ENCODE results near the gene CAP2. TPM values are rescaled to one million over a fixed set of nuclear protein-coding genes. Genes with fewer than 3 reads are reported as not detected.
"Not testable (repeated sequence)": the region's sequence is repeated elsewhere in the genome, so short reads cannot be mapped to it uniquely, and the experiment has no call there.

CAP2 gene
- total and polyA plus RNA-seq, 2 donors (not counting 1 experiment from before 2014, with no cell fraction given) = 8.6 to 38.1 TPM

DNA sequence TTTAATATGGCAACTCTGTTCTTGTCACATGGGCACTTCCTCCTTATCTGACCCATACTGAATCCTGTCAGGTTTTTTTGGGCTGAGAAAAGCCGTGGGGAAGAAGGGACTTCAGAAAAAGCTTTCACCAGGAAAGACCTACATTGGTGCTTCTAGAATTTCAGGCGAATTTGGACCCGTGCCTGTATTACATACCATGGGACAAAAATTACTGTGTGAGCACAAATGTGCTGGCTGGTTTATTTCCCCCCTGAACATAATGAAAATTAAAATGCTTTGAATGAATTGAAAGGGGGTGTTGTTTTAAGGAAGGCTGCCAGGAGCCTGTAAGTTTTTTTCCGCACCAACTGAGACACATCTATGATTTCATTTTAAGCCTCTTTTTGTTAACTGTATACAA is 29.6 kb downstream of the CAP2 start:
- TF ChIP-seq, protein P1, sequence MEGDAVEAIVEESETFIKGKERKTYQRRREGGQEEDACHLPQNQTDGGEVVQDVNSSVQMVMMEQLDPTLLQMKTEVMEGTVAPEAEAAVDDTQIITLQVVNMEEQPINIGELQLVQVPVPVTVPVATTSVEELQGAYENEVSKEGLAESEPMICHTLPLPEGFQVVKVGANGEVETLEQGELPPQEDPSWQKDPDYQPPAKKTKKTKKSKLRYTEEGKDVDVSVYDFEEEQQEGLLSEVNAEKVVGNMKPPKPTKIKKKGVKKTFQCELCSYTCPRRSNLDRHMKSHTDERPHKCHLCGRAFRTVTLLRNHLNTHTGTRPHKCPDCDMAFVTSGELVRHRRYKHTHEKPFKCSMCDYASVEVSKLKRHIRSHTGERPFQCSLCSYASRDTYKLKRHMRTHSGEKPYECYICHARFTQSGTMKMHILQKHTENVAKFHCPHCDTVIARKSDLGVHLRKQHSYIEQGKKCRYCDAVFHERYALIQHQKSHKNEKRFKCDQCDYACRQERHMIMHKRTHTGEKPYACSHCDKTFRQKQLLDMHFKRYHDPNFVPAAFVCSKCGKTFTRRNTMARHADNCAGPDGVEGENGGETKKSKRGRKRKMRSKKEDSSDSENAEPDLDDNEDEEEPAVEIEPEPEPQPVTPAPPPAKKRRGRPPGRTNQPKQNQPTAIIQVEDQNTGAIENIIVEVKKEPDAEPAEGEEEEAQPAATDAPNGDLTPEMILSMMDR (conservative IDR thresholded peaks at IDR 0.05 in 1 of 2, IDR thresholded peaks at IDR 0.05 in 1 of 2; ENCODE audit: low read depth in 1 of 2, low read length in 2 of 2) = no peak
- TF ChIP-seq EZH2 (IDR thresholded peaks at IDR 0.05; ENCODE audit: low read length, missing control alignments) = no peak
- peak in 1 of 2 donors; percentile 50 for DNase-seq (ENCODE audit: low read depth in 2 of 2)
- no peaks in the 10 kb centered on the region for H3K27me3 ChIP-seq (ENCODE audit: control insufficient read depth, insufficient read depth, low read length)
- H3K36me3 ChIP-seq (ENCODE audit: control insufficient read depth, insufficient read depth, low read length) = no peaks in the 10 kb centered on the region
- peaks cover 5% of the 10 kb centered on the region for H3K4me1 ChIP-seq (ENCODE audit: control insufficient read depth, extremely low read depth, insufficient read depth, low read length)
- no peak overlapping the region for H2AFZ ChIP-seq (ENCODE audit: low read length)
- no peaks in the 10 kb centered on the region for H4K20me1 ChIP-seq (ENCODE audit: control insufficient read depth, extremely low read depth, insufficient read depth, low read length)
- no peak overlapping the region for H3K4me3 ChIP-seq (replicated peaks in 1 of 4; ENCODE audit: control extremely low read depth in 1 of 4, insufficient read depth in 1 of 4, low read depth in 3 of 4, low read length in 4 of 4)
- H3K9me3 ChIP-seq (ENCODE audit: control insufficient read depth, insufficient read depth, low read depth, low read length) = no peaks in the 10 kb centered on the region
- no peak overlapping the region for H3K27ac ChIP-seq (ENCODE audit: insufficient read depth, low read length)
- H3K9ac ChIP-seq (ENCODE audit: insufficient read depth, low read length) = no peak overlapping the region
- H3K79me2 ChIP-seq (ENCODE audit: control insufficient read depth, insufficient read depth, low read length) = no peaks in the 10 kb centered on the region
- no peak overlapping the region for H3K4me2 ChIP-seq (ENCODE audit: extremely low read depth, insufficient read depth, low read length)

DNA sequence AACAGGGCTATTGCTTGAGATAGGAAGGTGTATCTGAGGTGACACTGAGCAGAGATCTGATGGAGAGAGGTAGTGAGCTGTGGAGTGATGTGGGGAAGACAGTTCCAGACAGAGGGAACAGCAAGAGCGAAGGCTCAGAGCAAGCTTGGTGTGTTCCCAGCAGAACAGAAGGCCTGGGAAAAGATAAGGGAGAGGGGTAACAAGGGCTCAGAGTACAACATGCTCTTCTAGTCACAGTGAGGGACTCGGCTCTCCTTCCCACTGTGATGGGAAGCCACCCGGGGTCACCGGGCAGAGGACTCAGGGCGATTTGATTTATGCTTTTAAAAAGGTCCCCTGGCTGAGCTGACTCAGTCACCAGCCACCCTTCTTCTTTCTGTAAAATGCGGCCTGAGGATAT is 33.7 kb downstream of the CAP2 start:
- Histone ChIP-seq H3K4me2 (ENCODE audit: extremely low read depth, insufficient read depth, low read length) (no peak overlapping the region), H2AFZ (ENCODE audit: low read length) (no peak overlapping the region), H3K9ac (ENCODE audit: insufficient read depth, low read length) (no peak overlapping the region), H3K27me3 (ENCODE audit: control insufficient read depth, insufficient read depth, low read length) (no peaks in the 10 kb centered on the region), H4K20me1 (ENCODE audit: control insufficient read depth, extremely low read depth, insufficient read depth, low read length) (no peaks in the 10 kb centered on the region), H3K9me3 (ENCODE audit: control insufficient read depth, insufficient read depth, low read depth, low read length) (no peaks in the 10 kb centered on the region), H3K4me3 (replicated peaks in 1 of 4; ENCODE audit: control extremely low read depth in 1 of 4, insufficient read depth in 1 of 4, low read depth in 3 of 4, low read length in 4 of 4) (no peak overlapping the region), H3K36me3 (ENCODE audit: control insufficient read depth, insufficient read depth, low read length) (no peaks in the 10 kb centered on the region), H3K4me1 (ENCODE audit: control insufficient read depth, extremely low read depth, insufficient read depth, low read length) (peaks cover 8% of the 10 kb centered on the region), H3K79me2 (ENCODE audit: control insufficient read depth, insufficient read depth, low read length) (no peaks in the 10 kb centered on the region), H3K27ac (ENCODE audit: insufficient read depth, low read length) (no peak overlapping the region)
- DNase-seq (ENCODE audit: low read depth in 2 of 2) = no peak
- no peak for TF ChIP-seq EZH2 (IDR thresholded peaks at IDR 0.05; ENCODE audit: low read length, missing control alignments)
- TF ChIP-seq, protein P1 (conservative IDR thresholded peaks at IDR 0.05 in 1 of 2, IDR thresholded peaks at IDR 0.05 in 1 of 2; ENCODE audit: low read depth in 1 of 2, low read length in 2 of 2) = no peak

DNA sequence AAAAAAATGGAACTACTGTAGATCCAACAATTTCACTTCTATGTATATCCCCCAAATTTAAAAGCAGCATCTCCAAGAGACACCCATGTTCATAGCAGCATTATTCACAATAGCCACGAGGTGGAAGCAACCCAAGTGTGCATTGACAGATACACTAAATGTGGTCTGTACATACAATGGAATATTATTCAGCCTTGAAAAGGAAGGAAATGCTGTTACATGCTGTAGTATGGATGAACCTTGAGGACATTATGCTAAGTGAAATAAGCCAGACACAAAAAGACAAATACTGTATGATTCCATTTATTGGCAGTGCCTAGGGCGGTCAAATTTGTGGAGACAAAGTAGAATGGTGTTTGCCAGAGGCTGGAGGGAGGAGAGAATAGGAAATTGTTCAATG is 34.2 kb downstream of the CAP2 start:
- no peaks in the 10 kb centered on the region for H3K79me2 ChIP-seq (ENCODE audit: control insufficient read depth, insufficient read depth, low read length)
- H4K20me1 ChIP-seq (ENCODE audit: control insufficient read depth, extremely low read depth, insufficient read depth, low read length) = no peaks in the 10 kb centered on the region
- no peak for TF ChIP-seq EZH2 (IDR thresholded peaks at IDR 0.05; ENCODE audit: low read length, missing control alignments)
- TF ChIP-seq, protein P1 (conservative IDR thresholded peaks at IDR 0.05 in 1 of 2, IDR thresholded peaks at IDR 0.05 in 1 of 2; ENCODE audit: low read depth in 1 of 2, low read length in 2 of 2) = no peak
- H3K4me1 ChIP-seq (ENCODE audit: control insufficient read depth, extremely low read depth, insufficient read depth, low read length) = peaks cover 11% of the 10 kb centered on the region
- H2AFZ ChIP-seq (ENCODE audit: low read length) = no peak overlapping the region
- DNase-seq (ENCODE audit: low read depth in 2 of 2) = no peak
- no peak overlapping the region for H3K4me3 ChIP-seq (replicated peaks in 1 of 4; ENCODE audit: control extremely low read depth in 1 of 4, insufficient read depth in 1 of 4, low read depth in 3 of 4, low read length in 4 of 4)
- H3K4me2 ChIP-seq (ENCODE audit: extremely low read depth, insufficient read depth, low read length) = no peak overlapping the region
- H3K9ac ChIP-seq (ENCODE audit: insufficient read depth, low read length) = no peak overlapping the region
- H3K27ac ChIP-seq (ENCODE audit: insufficient read depth, low read length) = no peak overlapping the region
- H3K27me3 ChIP-seq (ENCODE audit: control insufficient read depth, insufficient read depth, low read length) = no peaks in the 10 kb centered on the region
- H3K9me3 ChIP-seq (ENCODE audit: control insufficient read depth, insufficient read depth, low read depth, low read length) = no peaks in the 10 kb centered on the region
- H3K36me3 ChIP-seq (ENCODE audit: control insufficient read depth, insufficient read depth, low read length) = no peaks in the 10 kb centered on the region

DNA sequence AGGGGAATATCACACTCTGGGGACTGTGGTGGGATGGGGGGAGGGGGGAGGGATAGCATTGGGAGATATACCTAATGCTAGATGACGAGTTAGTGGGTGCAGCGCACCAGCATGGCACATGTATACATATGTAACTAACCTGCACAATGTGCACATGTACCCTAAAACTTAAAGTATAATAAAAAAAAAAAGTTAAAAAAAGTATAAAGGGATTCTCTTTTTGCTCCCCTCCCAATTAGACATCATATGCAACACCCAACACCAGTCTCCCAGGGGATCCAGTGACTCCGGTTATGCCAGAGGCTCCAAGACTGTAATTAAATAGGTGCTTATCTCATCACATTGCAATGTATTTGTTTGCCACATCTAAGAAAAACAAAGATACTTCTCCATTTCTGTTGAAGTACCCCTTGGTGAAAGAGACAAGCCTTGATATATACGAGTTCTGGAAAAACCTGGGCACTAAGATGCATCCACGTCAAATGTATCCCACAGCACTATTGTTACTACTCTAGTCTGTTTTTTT is 35.3 kb downstream of the CAP2 start:
- not testable (repeated sequence) for H3K79me2 ChIP-seq (ENCODE audit: control insufficient read depth, insufficient read depth, low read length); H3K4me2 ChIP-seq (ENCODE audit: extremely low read depth, insufficient read depth, low read length); H4K20me1 ChIP-seq (ENCODE audit: control insufficient read depth, extremely low read depth, insufficient read depth, low read length); H3K27me3 ChIP-seq (ENCODE audit: control insufficient read depth, insufficient read depth, low read length); H3K36me3 ChIP-seq (ENCODE audit: control insufficient read depth, insufficient read depth, low read length); H2AFZ ChIP-seq (ENCODE audit: low read length); H3K4me3 ChIP-seq (replicated peaks in 1 of 4; ENCODE audit: control extremely low read depth in 1 of 4, insufficient read depth in 1 of 4, low read depth in 3 of 4, low read length in 4 of 4); H3K9ac ChIP-seq (ENCODE audit: insufficient read depth, low read length); DNase-seq (ENCODE audit: low read depth in 2 of 2); H3K27ac ChIP-seq (ENCODE audit: insufficient read depth, low read length); H3K9me3 ChIP-seq (ENCODE audit: control insufficient read depth, insufficient read depth, low read depth, low read length)
- peaks cover 11% of the 10 kb centered on the region for H3K4me1 ChIP-seq (ENCODE audit: control insufficient read depth, extremely low read depth, insufficient read depth, low read length)
